Right renal cortex interstitium (tissue), 3 donors: Measurements from ENCODE around the gene PDE6B. TPM values are rescaled to one million over a fixed set of nuclear protein-coding genes. Genes with fewer than 3 reads are reported as not detected.
"Not testable (repeated sequence)": the region's sequence is repeated elsewhere in the genome, so short reads cannot be mapped to it uniquely, and the experiment has no call there.

Experiments used
- DNase-seq, 3 donors: peaks; one replicate each; pipeline ENCODE4 v3.0.0-alpha.2; 2013; ENCODE audit warnings: low read depth in 3 of 3, low spot score in 2 of 3
- polyA plus RNA-seq, 3 donors: library from polyadenylated mRNA; unstranded; fragments of 120-200 nt; gene quantifications; one replicate each; pipeline ENCODE4 v1.2.1, GENCODE V29; 2013; ENCODE audit not compliant: insufficient read length in 3 of 3

Gene PDE6B
- polyA plus RNA-seq, 3 donors, result 30.5 to 38.3 (median 38.2) TPM

DNA sequence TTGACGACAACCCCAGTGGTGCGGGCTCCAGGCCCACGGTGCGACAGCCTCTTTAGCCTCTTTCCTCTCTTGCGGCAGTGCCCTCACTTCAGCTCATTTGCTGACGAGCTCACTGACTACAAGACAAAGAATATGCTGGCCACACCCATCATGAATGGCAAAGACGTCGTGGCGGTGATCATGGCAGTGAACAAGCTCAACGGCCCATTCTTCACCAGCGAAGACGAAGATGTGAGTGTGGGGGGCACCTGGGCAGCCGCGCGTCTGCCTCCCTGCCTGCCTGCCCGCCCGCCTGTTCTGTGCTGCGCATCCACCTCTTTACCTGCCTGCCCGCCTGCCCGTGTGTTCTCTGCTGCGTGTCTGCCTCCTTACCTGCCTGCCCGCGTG is 9.2 kb downstream of the PDE6B start:
- DNase-seq, result no peak

DNA sequence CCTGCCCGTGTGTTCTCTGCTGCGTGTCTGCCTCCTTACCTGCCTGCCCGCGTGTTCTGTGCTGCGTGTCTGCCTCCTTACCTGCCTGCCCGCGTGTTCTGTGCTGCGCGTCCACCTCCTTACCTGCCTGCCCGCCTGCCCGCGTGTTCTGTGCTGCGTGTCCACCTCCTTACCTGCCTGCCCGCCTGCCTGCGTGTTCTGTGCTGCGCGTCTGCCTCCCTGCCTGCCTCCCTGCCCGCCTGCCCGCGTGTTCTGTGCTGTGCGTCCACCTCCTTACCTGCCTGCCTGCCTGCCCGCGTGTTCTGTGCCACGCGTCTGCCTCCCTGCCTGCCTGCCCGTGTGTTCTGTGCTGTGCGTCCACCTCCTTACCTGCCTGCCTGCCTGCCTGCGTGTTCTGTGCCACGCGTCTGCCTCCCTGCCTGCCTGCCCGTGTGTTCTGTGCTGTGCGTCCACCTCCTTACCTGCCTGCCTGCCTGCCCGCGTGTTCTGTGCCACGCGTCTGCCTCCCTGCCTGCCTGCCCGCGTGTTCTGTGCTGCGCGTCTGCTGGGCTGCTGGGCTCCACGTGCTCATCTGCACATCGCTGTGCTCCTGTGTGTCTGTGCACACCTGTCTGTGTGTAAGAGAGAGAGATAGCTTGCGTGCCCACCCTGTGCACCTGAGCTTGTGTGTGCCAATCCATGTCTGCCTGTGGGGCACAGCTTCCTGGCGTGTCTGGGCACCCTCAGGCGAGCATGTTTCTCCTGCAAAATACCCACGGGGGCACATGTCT is 9.9 kb downstream of the PDE6B start:
- not testable (repeated sequence) for DNase-seq

DNA sequence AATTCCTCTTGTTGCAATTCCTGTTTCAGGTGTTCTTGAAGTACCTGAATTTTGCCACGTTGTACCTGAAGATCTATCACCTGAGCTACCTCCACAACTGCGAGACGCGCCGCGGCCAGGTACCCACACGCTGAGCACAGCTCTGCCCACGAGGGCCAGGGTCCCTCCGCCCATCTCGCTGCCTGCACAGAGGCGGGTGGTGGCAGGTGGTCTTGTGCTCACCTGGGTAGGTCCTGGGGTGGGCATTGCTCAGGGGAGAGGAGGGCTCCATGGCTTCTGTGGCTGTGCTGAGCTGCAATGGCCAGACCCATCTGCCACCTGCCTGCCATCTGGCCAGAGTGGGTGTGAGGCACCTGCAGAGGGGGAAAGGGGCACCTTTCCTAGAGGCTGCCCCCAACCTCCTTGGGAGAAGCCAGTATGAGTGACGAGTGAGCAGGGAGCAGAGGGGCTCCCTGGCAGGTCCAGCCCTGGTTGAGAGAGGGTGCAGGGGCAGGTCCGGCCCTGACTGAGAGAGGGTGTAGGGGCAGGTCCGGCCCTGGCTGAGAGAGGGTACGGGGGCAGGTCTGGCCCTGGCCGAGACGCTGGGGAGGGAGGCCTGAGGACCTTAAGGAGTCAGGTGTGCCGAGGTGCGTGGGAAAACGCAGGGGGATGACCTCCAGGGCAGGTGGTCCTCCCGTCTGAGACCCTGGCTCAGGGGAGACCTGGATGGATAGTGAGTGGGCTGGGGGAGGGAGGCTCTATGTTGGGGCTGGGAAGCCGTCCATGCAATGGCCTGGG is 10.7 kb downstream of the PDE6B start:
- DNase-seq, result no peak

DNA sequence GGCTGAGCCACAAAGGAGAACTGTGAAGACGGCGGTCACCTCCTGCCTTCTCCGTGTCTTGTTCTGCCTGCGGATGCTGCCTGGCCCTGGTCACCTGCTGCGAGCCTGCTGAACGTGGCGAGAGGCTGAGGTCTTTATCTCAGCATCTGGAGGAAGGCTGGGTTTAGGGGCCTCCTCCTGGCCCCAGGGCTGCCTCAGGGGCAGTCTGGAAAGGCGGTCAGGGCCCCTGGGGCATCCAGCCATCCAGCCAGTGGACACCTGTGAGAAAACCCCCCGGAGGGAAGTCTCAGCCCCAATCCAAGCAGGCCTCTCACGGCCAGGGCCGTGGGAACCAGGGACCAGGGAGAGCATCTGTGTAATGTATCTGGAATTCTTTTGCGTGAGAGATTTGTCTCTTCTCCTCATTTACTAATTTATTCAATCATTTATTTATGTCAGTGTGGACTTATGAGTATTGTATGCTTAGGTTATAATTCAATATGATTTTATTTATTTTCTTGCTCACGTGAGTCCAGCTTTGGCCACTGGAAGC is 11.3 kb downstream of the PDE6B start:
- no peak for DNase-seq

DNA sequence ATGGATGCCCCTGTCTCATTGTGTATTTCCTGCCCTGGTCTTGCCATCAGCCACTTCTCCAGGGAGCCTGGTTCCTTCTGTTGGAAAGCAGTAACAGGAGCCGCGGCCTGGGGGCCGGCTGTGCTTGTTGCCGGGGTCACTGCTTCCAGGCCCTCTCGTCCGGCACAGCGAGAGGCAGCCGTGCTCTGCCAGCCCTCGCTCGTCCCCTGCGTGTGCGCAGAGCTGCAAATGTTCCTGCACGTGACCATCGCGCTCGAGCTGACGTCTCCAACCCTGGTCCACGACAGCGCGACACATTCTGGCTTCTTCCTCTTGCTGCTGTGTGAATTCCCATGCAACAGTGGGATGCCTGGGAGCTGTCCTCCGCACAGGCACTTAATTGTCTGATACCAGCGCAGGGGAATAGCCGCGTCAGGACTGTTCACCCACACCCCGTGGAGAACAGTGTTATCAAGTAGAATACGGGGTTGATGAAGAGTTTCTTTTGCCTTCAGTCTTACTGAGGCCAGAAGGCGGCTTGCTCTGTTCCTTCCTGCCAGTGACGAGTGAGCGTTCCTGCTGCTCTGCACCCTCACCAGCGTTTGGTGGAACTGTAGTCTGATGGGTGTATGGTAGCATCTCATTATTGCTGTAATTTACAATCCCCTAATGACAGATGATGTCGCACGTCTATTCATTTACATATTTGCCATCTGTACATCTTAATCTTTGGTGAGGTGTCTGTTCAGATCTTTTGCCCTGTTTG is 12.3 kb downstream of the PDE6B start:
- no peak for DNase-seq

DNA sequence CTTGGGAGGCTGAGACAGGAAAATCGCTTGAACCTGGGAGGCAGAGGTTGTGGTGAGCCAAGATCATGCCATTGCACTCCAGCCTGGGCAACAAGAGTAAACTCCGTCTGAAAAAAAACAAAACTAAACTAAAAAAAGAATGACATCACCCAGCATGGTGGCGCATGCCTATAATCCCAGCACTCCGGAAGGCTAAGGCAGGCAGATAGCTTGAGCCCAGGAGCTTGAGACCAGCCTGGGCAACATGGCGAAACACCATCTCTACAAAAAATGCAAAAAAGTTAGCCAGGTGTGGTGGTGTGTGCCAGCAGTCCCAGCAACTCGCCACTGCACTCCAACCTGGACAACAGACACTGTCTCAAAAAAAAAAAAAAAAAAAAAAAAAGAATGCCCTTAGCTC is 17.0 kb downstream of the PDE6B start:
- DNase-seq, result not testable (repeated sequence)

DNA sequence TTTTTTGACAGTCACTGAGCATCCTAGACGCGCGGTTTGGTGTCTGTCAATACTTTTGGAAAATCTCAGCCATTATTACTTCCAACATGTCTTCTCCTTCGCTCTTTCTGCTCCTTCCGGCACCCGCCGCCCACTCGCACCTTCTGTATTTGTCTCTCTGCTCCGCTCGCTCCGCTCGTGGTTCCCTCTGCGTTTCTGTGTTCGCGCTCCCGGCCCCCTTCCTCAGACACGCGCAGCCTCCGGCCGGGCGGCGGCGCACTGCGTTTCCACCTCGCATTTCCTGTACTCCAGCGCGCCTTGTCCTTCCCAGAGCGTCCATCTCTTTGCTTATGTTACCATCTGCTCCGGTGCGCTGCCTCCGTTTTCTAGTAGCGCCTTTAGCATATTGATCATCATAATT is 21.1 kb downstream of the PDE6B start:
- DNase-seq, result no peak

DNA sequence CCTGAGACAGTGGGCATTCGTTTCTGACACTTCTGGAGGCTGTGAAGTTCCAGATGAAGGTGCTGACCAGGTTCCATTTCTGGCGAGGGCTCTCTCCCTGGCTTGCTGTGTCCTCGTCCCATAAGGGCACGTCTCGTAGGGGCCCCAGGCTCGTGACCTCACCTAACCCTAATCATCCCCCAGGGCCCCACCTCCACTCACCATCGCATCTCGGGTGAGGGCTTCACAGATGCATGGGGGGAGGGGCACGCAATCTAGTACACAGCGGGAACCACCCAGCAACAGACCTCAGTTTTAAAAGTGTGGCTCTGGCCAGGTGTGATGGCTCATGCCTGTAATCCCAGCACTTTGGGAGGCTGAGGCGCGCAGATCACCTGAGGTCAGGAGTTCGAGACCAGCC is 22.1 kb downstream of the PDE6B start:
- DNase-seq, result no peak

DNA sequence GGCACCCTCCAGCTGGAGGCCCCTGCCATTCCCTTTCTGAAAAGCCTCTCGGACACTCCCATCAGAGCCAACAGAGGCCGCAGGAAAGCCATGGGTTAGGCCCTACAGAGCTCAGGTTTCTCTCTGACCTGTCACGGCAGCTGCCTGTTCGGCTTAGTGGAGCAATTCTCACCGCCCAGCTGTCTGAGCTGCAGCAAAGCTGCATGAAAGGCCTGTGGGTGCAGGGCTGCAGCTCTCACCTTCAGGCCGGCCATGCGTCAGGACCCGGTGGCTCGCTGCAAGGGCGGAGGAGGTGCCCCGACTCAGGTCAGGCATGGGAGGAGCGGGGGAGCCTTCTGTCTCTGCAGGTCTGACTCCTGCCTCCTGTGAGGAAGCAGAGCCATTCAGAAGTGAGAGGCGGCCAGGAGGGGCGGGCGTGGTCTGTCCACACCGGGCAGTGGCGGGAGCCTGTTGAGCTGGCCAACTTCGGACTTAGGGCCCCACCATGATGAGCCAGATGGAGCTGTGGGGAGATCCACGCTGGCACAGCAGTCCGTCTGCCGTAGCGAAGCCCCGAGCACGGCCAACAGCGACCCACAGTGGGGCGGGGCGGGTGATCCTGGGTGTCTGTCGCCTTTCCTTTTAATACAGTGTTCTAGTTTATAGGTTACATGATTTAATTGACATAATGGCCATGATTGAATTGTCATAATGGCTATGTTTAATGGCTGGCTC is 23.4 kb downstream of the PDE6B start:
- no peak for DNase-seq

DNA sequence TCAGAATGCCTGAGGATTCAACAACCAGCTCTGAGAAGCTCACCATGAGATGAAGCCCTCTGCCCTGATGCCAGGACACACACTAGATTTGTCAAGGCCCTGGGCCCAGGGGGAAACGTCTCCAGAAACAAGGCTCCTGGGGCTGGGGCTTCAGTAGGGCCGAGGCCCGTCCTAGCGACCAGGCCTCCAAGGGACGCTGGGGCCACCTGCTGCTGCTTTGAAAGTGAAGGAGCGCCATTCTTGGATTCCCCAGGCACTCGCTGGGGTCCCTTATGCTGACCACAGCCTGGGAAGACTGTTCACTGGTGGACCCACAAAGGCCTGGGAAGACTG is 23.9 kb downstream of the PDE6B start:
- DNase-seq, result no peak

DNA sequence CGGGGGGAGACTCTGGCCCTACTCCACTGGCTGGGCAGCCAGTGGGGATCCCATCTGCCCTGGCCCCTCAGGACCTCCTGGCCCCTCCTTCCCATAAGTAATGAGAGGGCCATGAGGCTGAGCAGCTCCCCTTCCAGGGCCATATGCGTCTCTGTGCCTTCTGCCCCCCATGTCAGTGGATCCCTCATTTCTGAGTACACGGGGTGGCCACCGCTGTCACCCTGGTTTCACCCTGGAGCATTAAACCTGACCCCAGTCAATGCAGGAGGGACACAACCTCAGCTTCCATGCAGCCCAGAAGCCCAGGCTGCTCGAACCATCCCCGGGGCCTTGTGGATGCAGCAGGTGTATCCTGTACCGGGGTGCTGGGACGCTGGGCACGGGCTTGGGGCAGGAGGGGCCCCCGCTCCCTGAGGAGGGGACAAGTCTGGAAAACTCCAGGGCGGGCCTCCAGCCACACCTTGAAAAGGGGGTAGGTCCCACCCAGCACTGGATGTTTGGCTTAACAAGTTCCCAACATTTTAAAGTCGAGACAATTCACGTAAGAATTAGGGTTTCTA is 24.5 kb downstream of the PDE6B start:
- no peak for DNase-seq

DNA sequence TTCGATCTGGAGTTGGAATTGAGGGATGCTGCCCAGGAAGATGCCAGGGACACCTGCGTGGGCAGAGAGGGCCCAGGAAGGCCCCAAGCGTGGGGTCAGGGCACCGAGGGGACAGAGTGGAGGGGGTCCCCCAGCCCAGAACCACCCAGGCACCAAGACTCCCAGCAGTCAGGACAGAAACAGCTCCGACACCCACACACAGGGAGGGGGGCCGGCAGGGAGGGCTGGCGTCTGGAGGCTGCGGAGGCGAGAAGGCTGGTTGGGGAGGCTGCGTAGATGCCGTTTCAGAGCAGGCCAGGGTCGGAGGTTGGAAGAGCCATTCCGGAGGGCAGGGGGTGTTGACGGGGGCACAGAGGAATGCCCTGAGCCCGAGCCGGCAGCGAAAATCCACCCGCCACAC is 25.1 kb downstream of the PDE6B start:
- DNase-seq, result no peak

DNA sequence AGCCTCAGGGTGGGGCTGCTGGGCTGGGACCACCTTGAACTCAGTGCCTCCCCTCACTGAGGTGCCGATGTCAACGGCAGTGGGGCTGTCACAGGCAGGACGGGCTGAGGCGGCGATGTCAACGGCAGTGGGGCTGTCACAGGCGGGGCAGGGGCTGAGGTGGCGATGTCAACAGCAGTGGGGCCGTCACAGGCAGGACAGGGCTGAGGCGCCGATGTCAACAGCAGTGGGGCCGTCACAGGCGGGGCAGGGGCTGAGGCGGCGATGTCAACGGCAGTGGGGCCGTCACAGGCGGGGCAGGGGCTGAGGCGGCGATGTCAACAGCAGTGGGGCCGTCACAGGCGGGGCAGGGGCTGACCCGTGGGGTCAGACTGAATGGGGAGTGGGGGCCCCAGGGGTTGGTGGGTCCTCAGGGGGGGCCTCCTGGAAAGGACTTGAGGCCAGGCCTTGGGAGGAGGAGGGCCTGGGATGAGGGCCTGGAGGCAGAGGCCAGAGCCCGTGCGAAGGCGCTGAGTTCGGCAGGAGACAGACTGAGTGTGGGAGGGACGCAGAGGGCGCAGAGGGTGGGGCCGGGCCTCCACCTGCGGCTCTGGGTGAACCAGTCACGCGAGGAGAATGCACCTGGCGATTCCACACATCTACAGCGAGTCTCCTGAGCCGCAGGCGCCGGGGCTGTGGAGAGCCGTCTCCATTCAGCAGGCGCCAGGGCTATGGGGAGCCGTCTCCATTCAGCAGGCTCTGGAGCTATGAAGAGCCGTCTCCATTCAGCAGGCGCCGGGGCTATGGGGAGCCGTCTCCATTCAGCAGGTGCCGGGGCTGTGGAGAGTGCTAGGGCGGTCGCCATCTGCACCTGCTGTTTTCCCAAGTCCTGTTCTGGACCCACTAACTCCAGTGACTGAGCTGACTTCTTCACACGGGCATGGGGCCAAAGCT is 25.8 kb downstream of the PDE6B start:
- no peak for DNase-seq

DNA sequence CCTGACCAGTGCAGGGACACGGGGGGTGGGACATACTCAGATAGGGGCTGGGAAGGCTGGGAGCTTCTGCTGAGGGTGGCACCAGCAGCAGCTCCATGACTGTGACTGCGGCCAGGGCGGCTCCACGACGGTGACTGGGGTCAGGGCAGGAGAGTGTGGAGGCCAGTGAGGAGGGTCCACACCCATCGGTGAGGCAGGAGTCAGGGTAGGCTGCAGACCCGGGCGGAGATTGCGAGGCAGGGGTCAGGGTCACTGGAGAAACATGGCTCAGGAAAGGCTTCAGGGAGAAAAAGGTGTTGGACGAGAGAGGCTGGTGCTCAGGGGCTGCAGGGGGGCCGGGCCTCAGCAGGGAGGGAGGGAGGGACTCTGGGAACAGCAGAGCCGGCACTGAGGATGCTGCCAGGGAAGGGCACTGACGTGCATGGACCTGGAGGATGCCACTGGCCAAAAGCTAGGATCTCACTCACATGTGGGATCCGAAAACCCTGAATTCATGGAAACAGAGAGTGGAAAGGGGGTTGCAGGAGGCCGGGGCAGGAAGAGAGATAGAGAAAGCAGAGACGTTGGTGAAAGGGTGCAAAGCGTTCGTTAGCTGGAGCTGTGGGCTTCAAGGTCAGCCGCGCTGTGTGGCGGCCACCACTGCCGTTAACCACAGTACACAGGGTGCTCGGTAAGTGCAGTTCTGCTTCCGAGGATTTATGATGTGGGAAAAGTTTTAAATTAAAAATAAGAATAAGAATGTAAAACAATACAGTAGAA is 26.7 kb downstream of the PDE6B start:
- DNase-seq, result no peak

DNA sequence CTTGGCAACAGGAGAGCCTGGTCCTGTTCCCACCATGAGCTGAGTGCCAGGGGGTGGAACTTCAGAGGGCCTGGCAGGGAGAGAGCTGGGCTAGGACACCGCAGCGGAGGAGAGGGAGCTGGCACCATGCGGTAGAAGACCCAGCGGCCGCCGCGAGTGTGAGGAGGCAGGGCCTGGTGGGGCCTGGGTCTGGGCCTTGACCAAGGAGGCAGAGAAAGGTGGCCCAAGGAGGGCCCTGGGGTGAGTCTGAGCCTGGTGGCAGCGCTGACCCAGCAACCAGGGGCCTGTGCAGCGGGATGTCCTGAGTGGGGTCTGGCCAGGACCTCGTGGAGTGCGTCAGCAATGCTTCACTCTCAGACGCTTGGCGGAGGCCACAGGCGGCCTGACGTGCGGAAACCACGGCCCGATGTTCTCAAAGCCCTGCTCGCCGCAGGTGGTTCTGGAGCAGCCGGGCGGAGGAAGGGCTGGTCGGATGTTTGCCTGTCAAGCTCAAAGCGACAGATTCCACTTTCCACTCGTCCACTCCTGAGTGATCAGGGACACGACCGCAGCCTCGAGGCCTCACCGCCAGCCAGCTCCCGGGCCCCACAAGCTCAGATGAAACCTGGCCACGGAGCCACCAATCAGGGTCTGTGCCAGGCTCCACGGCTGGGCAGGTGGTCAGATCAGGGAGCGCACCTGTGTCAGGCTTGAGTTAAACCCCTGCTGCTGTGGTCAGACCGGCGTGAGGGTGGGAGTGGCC is 27.9 kb downstream of the PDE6B start:
- no peak for DNase-seq

DNA sequence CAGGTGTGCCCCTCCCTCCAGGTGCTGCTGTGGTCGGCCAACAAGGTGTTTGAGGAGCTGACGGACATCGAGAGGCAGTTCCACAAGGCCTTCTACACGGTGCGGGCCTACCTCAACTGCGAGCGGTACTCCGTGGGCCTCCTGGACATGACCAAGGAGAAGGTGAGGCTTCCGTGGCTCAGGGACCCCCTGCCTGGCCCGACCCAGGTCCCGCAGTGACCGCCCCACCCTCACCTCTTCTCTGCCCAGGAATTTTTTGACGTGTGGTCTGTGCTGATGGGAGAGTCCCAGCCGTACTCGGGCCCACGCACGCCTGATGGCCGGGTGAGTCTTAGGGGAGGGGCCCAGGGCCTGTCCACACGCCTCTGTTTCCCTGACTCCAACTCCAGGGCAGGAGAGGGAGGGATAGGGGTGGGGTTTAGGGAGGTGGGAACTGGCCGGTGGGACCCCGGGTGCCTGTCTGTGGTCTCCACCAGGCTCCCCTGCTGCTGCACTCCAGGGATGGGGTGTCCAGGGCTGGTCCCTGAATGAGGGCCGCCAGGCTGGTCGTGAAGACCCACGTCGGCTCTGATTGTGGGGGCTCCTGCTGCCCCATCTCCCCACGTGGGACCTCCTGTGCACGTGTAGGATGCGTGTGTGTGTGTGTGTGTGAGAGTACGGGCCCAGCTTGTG is 28.6 kb downstream of the PDE6B start:
- DNase-seq, result no peak

DNA sequence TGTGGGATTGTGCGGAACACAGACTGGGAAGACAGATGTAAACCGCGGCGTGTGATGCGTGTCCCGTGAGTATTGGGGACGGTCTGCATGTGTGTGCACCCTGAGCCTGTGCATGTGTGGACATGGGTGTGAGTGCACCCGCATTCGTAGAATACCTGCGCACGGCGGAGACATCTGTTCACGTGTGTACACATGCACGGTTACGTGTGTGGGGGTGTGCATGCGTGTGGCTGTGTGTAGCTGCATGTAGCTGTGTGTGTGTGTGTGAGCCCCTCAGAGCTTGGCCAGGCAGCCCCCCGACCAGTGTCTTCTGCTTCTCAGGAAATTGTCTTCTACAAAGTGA is 29.1 kb downstream of the PDE6B start:
- no peak for DNase-seq
